ENCODE results near the gene CCR1. TPM values are rescaled to one million over a fixed set of nuclear protein-coding genes. Genes with fewer than 3 reads are reported as not detected.

CCR1 gene
- total RNA-seq: 10 to 100 TPM in 1 of 3 donors, 1 to 10 TPM in 2; 4.3 to 15.0 (median 9.2) TPM

DNA sequence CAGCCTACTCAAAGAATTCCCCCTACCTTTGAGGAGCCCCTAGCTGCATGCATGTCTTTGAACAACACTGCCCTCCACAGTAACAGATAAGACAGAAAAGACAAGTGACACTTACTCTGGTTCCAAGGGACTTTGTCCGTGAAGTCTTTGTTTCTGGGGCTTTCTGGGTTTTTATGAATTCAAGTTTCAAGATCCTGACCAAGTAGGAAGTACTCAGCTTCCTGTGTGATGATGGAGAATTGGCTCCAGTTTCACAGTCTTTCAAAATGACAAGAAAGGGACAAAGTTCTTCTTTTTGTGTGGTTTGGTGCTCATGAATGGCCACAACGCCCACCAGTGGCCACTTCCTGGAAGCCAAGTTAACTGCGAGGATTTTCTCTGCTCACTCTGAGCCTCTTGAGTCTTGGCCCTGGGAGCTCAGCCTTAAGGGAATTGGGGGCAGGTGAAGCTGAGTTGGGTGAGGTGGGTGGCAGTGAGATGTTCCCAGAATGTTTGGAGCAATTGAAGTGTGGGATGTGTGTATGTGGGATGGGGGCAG, at the start of gene CCR1:
Gene CCR1 (minus strand): TSS at position 147 of the 538 bp plus-strand sequence. CDS start 4,000 bp downstream, outside the sequence.
- Histone ChIP-seq H3K4me1 (no peaks in the 10 kb centered on the region), H3K9me3 (no peaks in the 10 kb centered on the region), H3K27me3 (no peaks in the 10 kb centered on the region), H3K27ac (peak within 1 kb of the TSS in 1 of 2 donors; percentile 48), H3K36me3 (no peaks in the 10 kb centered on the region), H3K4me3 (peak within 1 kb of the TSS; percentile 6 to 33 (median 31))
- peak in 1 of 2 donors; percentile 38 for DNase-seq (ENCODE audit: low spot score in 2 of 2)
- intact Hi-C loops (cut with DNase I; ENCODE audit: low total_unique reads): no loop called here
- TF ChIP-seq, protein P1, sequence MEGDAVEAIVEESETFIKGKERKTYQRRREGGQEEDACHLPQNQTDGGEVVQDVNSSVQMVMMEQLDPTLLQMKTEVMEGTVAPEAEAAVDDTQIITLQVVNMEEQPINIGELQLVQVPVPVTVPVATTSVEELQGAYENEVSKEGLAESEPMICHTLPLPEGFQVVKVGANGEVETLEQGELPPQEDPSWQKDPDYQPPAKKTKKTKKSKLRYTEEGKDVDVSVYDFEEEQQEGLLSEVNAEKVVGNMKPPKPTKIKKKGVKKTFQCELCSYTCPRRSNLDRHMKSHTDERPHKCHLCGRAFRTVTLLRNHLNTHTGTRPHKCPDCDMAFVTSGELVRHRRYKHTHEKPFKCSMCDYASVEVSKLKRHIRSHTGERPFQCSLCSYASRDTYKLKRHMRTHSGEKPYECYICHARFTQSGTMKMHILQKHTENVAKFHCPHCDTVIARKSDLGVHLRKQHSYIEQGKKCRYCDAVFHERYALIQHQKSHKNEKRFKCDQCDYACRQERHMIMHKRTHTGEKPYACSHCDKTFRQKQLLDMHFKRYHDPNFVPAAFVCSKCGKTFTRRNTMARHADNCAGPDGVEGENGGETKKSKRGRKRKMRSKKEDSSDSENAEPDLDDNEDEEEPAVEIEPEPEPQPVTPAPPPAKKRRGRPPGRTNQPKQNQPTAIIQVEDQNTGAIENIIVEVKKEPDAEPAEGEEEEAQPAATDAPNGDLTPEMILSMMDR (IDR thresholded peaks at IDR 0.05): peak in 2 of 3 donors; percentile 29 to 39
- no peak for TF ChIP-seq POLR2AphosphoS5 (IDR thresholded peaks at IDR 0.05)

- intact Hi-C loops (cut with DNase I; ENCODE audit: low total_unique reads): no loop called here
- no peak for DNase-seq (ENCODE audit: low spot score in 2 of 2)
- Histone ChIP-seq H3K27ac (no peak overlapping the region), H3K36me3 (no peaks in the 10 kb centered on the region), H3K27me3 (no peaks in the 10 kb centered on the region), H3K4me3 (no peak overlapping the region), H3K9me3 (no peaks in the 10 kb centered on the region), H3K4me1 (no peaks in the 10 kb centered on the region)
- TF ChIP-seq POLR2AphosphoS5 (IDR thresholded peaks at IDR 0.05): no peak
- TF ChIP-seq, protein P1 (IDR thresholded peaks at IDR 0.05): no peak
- TF ChIP-seq POLR2A (IDR thresholded peaks at IDR 0.05): no peak
Observed at GRCh38 chr3:46252980-46253379, 44.9 kb upstream of the CCR1 start.

GRCh38 chr3:46245146-46245545, 37.0 kb upstream of the CCR1 start:
- DNase-seq (ENCODE audit: low spot score in 2 of 2): no peak
- Histone ChIP-seq H3K27me3 (no peaks in the 10 kb centered on the region), H3K9me3 (no peaks in the 10 kb centered on the region), H3K27ac (no peak overlapping the region), H3K36me3 (no peaks in the 10 kb centered on the region), H3K4me3 (no peak overlapping the region), H3K4me1 (no peaks in the 10 kb centered on the region)
- intact Hi-C loops (cut with DNase I; ENCODE audit: low total_unique reads): no loop called here
- TF ChIP-seq, protein P1 (IDR thresholded peaks at IDR 0.05): no peak
- TF ChIP-seq POLR2A (IDR thresholded peaks at IDR 0.05) (no peak), POLR2AphosphoS5 (IDR thresholded peaks at IDR 0.05) (no peak)

GRCh38 chr3:46243560-46243959, 35.4 kb upstream of the CCR1 start:
- TF ChIP-seq, protein P1 (IDR thresholded peaks at IDR 0.05): no peak
- TF ChIP-seq POLR2AphosphoS5 (IDR thresholded peaks at IDR 0.05) (no peak), POLR2A (IDR thresholded peaks at IDR 0.05) (no peak)
- no peaks in the 10 kb centered on the region for H3K27me3 ChIP-seq
- H3K36me3 ChIP-seq: no peaks in the 10 kb centered on the region
- intact Hi-C loops (cut with DNase I; ENCODE audit: low total_unique reads): no loop called here
- no peak overlapping the region for H3K27ac ChIP-seq
- H3K4me1 ChIP-seq: no peaks in the 10 kb centered on the region
- no peak for DNase-seq (ENCODE audit: low spot score in 2 of 2)
- no peaks in the 10 kb centered on the region for H3K9me3 ChIP-seq
- H3K4me3 ChIP-seq: no peak overlapping the region

- no peaks in the 10 kb centered on the region for H3K9me3 ChIP-seq
- H3K4me3 ChIP-seq: no peak within 1 kb of the TSS
- H3K27ac ChIP-seq: no peak within 1 kb of the TSS
- no peak for TF ChIP-seq POLR2AphosphoS5 (IDR thresholded peaks at IDR 0.05)
- TF ChIP-seq, protein P1 (IDR thresholded peaks at IDR 0.05): no peak
- no peaks in the 10 kb centered on the region for H3K4me1 ChIP-seq
- no peaks in the 10 kb centered on the region for H3K36me3 ChIP-seq
- intact Hi-C loops (cut with DNase I; ENCODE audit: low total_unique reads): no loop called here
- H3K27me3 ChIP-seq: no peaks in the 10 kb centered on the region
- DNase-seq (ENCODE audit: low spot score in 2 of 2): no peak
Observed at GRCh38 chr3:46242120-46242519, 34.0 kb upstream of the CCR1 start, which contains the start of gene CCR3. Gene CCR3 (plus strand): TSS chr3:46242460. CDS start chr3:46265159, 22,699 bp downstream.
